GM19025 (cell line): ENCODE results near the gene UROC1.
"Not testable (repeated sequence)": the region's sequence is repeated elsewhere in the genome, so short reads cannot be mapped to it uniquely, and the experiment has no call there.

Source experiments
- ATAC-seq: cut with Tn5 transposase; IDR thresholded peaks from one replicate; pipeline ENCODE4 v1.9.1; 2021; ENCODE audit warnings: mild to moderate bottlenecking, low read depth, moderate library complexity; ENCODE audit not compliant: unreplicated experiment

Gene UROC1

GRCh38 chr3:126535636-126536035 lies 18.1 kb upstream of the UROC1 start:
- ATAC-seq: no peak

GRCh38 chr3:126534716-126535115 lies 17.1 kb upstream of the UROC1 start:
- ATAC-seq: not testable (repeated sequence)

- no peak for ATAC-seq
Observed at GRCh38 chr3:126533506-126533905, 15.9 kb upstream of the UROC1 start.

GRCh38 chr3:126531051-126531330 lies 13.4 kb upstream of the UROC1 start:
- no peak for ATAC-seq

GRCh38 chr3:126530171-126531050 lies 12.8 kb upstream of the UROC1 start:
- peak; percentile 41 for ATAC-seq

- ATAC-seq: no peak
Observed at GRCh38 chr3:126529585-126530170, 12.1 kb upstream of the UROC1 start.

GRCh38 chr3:126528800-126529541 lies 11.4 kb upstream of the UROC1 start:
- no peak for ATAC-seq

GRCh38 chr3:126528419-126528799 lies 10.8 kb upstream of the UROC1 start:
- no peak for ATAC-seq

GRCh38 chr3:126527455-126528211 lies 10.1 kb upstream of the UROC1 start:
- no peak for ATAC-seq

- no peak for ATAC-seq
Observed at GRCh38 chr3:126527006-126527405, 9.4 kb upstream of the UROC1 start.

GRCh38 chr3:126526668-126527005 lies 9.1 kb upstream of the UROC1 start:
- no peak for ATAC-seq

GRCh38 chr3:126525853-126526667 lies 8.5 kb upstream of the UROC1 start:
- ATAC-seq: no peak

GRCh38 chr3:126525091-126525852 lies 7.7 kb upstream of the UROC1 start:
- ATAC-seq: no peak

GRCh38 chr3:126524429-126524988 lies 6.9 kb upstream of the UROC1 start:
- no peak for ATAC-seq

- no peak for ATAC-seq
Observed at GRCh38 chr3:126523745-126524428, 6.3 kb upstream of the UROC1 start, which contains the start of gene CHST13. Gene CHST13 (plus strand): TSS chr3:126524155. CDS start chr3:126524333, 178 bp downstream.

- no peak for ATAC-seq
Observed at GRCh38 chr3:126522363-126522788, 4.8 kb upstream of the UROC1 start.

GRCh38 chr3:126521122-126521891 lies 3.7 kb upstream of the UROC1 start:
- no peak for ATAC-seq
